WTC11 (cell line): ENCODE data around the gene FMN2. TPM values are rescaled to one million over a fixed set of nuclear protein-coding genes. Genes with fewer than 3 reads are reported as not detected.

ENCODE experiments used
- ATAC-seq: fragments of 200-7000 bp; cut with Tn5 transposase; 2 replicates; pipeline ENCODE4 v1.10.0; 2021; ENCODE audit warnings: mild to moderate bottlenecking, moderate library complexity
- CTCF ChIA-PET: fragments of 300-600 bp; sonication (Branson Sonifier 250); formaldehyde crosslinking; loops from one replicate; lab custom pipeline; 2021; ENCODE audit warnings: antibody characterized with exemption; lab: Charles Lee
- POLR2A ChIA-PET: fragments of 350-600 bp; sonication (Branson Sonifier 250); formaldehyde crosslinking; loops from one replicate; lab custom pipeline; 2021; ENCODE audit warnings: antibody characterized with exemption; lab: Charles Lee
- DNase-seq: peaks from one replicate; pipeline ENCODE4 v3.0.0; 2021; ENCODE audit warnings: low spot score
- H3K27ac Mint-ChIP-seq: 2 replicates; pipeline ENCODE4 v1.8.0; 2021; ENCODE audit warnings: mixed read lengths
- H3K27me3 Mint-ChIP-seq: 2 replicates; pipeline ENCODE4 v1.8.0; 2021; ENCODE audit warnings: low read depth, mild to moderate bottlenecking, moderate library complexity, mixed read lengths
- H3K36me3 Mint-ChIP-seq: 2 replicates; pipeline ENCODE4 v1.8.0; 2021; ENCODE audit warnings: mixed read lengths
- H3K4me1 Mint-ChIP-seq: 2 replicates; pipeline ENCODE4 v1.8.0; 2022; ENCODE audit warnings: mixed read lengths
- H3K4me3 Mint-ChIP-seq: 2 replicates; pipeline ENCODE4 v1.8.0; 2021; ENCODE audit warnings: mild to moderate bottlenecking, moderate library complexity, mixed read lengths
- H3K9me3 Mint-ChIP-seq: 2 replicates; pipeline ENCODE4 v1.8.0; 2021; ENCODE audit warnings: mixed read lengths
- AR ChIP-seq: fragments of 250-450 bp; sonication (Bioruptor Pico); IDR thresholded peaks from 2 replicates; pipeline ENCODE4 v1.9.0; 2021; ENCODE audit warnings: mild to moderate bottlenecking
- ATF1 ChIP-seq: sonication (generic); formaldehyde crosslinking; IDR thresholded peaks from 2 replicates; pipeline ENCODE4 v1.8.1; 2023; ENCODE audit warnings: mild to moderate bottlenecking, moderate library complexity, missing genetic modification reagents
- ATF2 ChIP-seq: sonication (generic); formaldehyde crosslinking; IDR thresholded peaks from 2 replicates; pipeline ENCODE4 v1.8.1; 2022; ENCODE audit warnings: low read depth, missing genetic modification reagents, borderline replicate concordance
- ATF3 ChIP-seq: sonication (generic); formaldehyde crosslinking; conservative IDR thresholded peaks from 2 replicates; pipeline ENCODE4 v1.8.1; 2022; ENCODE audit warnings: mild to moderate bottlenecking, missing genetic modification reagents
- CREB1 ChIP-seq: sonication (generic); formaldehyde crosslinking; IDR thresholded peaks from 2 replicates; pipeline ENCODE4 v1.8.0; 2023; ENCODE audit warnings: mild to moderate bottlenecking, missing genetic modification reagents
- CTCF ChIP-seq: fragments of 200-600 bp; IDR thresholded peaks from 2 replicates; pipeline ENCODE4 v1.8.0; 2022; ENCODE audit warnings: antibody characterized with exemption
- E2F4 ChIP-seq: sonication (generic); formaldehyde crosslinking; IDR thresholded peaks from 2 replicates; pipeline ENCODE4 v1.8.1; 2022; ENCODE audit warnings: low read depth, mild to moderate bottlenecking, moderate library complexity, missing genetic modification reagents, borderline replicate concordance
- ELF4 ChIP-seq: sonication (generic); formaldehyde crosslinking; IDR thresholded peaks from 2 replicates; pipeline ENCODE4 v1.8.1; 2022; ENCODE audit warnings: low read depth, mild to moderate bottlenecking, moderate library complexity, missing genetic modification reagents
- FOXJ3 ChIP-seq: sonication (generic); formaldehyde crosslinking; IDR thresholded peaks from 2 replicates; pipeline ENCODE4 v1.9.0; 2021; ENCODE audit warnings: missing genetic modification reagents, mild to moderate bottlenecking, borderline replicate concordance
- FOXK1 ChIP-seq: sonication (generic); formaldehyde crosslinking; IDR thresholded peaks from 2 replicates; pipeline ENCODE4 v1.8.0; 2022; ENCODE audit warnings: mild to moderate bottlenecking, moderate library complexity, missing genetic modification reagents
- HMGXB4 ChIP-seq: sonication (generic); formaldehyde crosslinking; IDR thresholded peaks from 2 replicates; pipeline ENCODE4 v1.8.1; 2023; ENCODE audit warnings: mild to moderate bottlenecking, moderate library complexity, missing genetic modification reagents
- IRF1 ChIP-seq: sonication (generic); formaldehyde crosslinking; IDR thresholded peaks from 2 replicates; pipeline ENCODE4 v1.8.0; 2023; ENCODE audit warnings: missing genetic modification reagents
- IRF2 ChIP-seq: sonication (generic); formaldehyde crosslinking; IDR thresholded peaks from 2 replicates; pipeline ENCODE4 v1.8.0; 2022; ENCODE audit warnings: low read depth, missing genetic modification reagents, borderline replicate concordance
- JAZF1 ChIP-seq: fragments of 250-450 bp; sonication (Bioruptor Pico); IDR thresholded peaks from 2 replicates; pipeline ENCODE4 v1.9.0; 2021; ENCODE audit warnings: moderate library complexity, mild to moderate bottlenecking, inconsistent platforms
- KAT7 ChIP-seq: sonication (generic); formaldehyde crosslinking; IDR thresholded peaks from 2 replicates; pipeline ENCODE4 v1.8.1; 2023; ENCODE audit warnings: missing genetic modification reagents, mild to moderate bottlenecking, borderline replicate concordance
- SMAD4 ChIP-seq: sonication (generic); formaldehyde crosslinking; IDR thresholded peaks from 2 replicates; pipeline ENCODE4 v1.8.0; 2022; ENCODE audit warnings: mild to moderate bottlenecking, missing genetic modification reagents
- ZNF121 ChIP-seq: sonication (generic); formaldehyde crosslinking; IDR thresholded peaks from 2 replicates; pipeline ENCODE4 v1.8.0; 2023; ENCODE audit warnings: missing genetic modification reagents
- ZNF423 ChIP-seq: fragments of 250-450 bp; sonication (Bioruptor Pico); IDR thresholded peaks from 2 replicates; pipeline ENCODE4 v2.1.2; 2022; ENCODE audit warnings: mild to moderate bottlenecking, moderate library complexity
- ZSCAN18 ChIP-seq: fragments of 250-450 bp; sonication (Bioruptor Pico); IDR thresholded peaks from 2 replicates; pipeline ENCODE4 v2.1.2; 2022; ENCODE audit warnings: mild to moderate bottlenecking, moderate library complexity
- total RNA-seq: library from RNA; stranded (reverse); gene quantifications from 3 replicates; pipeline ENCODE4 v1.2.3, GENCODE V29; 2021

The FMN2 gene
- total RNA-seq, 1 experiment from 2014 or later = 1.8 TPM

GRCh38 chr1:240500647-240501046 lies 409.0 kb downstream of the FMN2 start (continued):
- TF ChIP-seq HMGXB4 (CRISPR knock-in tag) (no peak), ZSCAN18 (CRISPR knock-in tag) (no peak), KAT7 (CRISPR knock-in tag) (no peak), ATF1 (CRISPR knock-in tag) (no peak), ATF3 (CRISPR knock-in tag) (no peak), FOXJ3 (CRISPR knock-in tag) (no peak)

GRCh38 chr1:240501115-240501514 lies 409.4 kb downstream of the FMN2 start:
- ChIA-PET POLR2A (no interaction called here), CTCF (no interaction called here)
- Mint-ChIP-seq H3K4me3 (no peak overlapping the region), H3K9me3 (peaks cover 3% of the 10 kb centered on the region; the same call in 1 of the 2 replicates), H3K4me1 (peaks cover 8% of the 10 kb centered on the region; the same call in 1 of the 2 replicates), H3K36me3 (no peaks in the 10 kb centered on the region), H3K27me3 (no peaks in the 10 kb centered on the region), H3K27ac (no peak overlapping the region)
- DNase-seq = no peak
- TF ChIP-seq IRF1 (CRISPR knock-in tag) (no peak), HMGXB4 (CRISPR knock-in tag) (no peak), IRF2 (CRISPR knock-in tag) (no peak), CTCF (no peak)
- ATAC-seq = no peak

GRCh38 chr1:240503036-240503435 lies 411.4 kb downstream of the FMN2 start:
- Mint-ChIP-seq H3K36me3 (no peaks in the 10 kb centered on the region), H3K9me3 (peaks cover 3% of the 10 kb centered on the region; the same call in 1 of the 2 replicates)
- CTCF ChIA-PET = interaction anchor here (0.8 kb wide), 1 partner anchor 10 kb away, joined by 4 read pairs; no protein-coding TSS in a partner anchor
- TF ChIP-seq ELF4 (CRISPR knock-in tag) = no peak
- no peak for TF ChIP-seq ATF2 (CRISPR knock-in tag)
- no peak for TF ChIP-seq E2F4 (CRISPR knock-in tag)
- no peak for TF ChIP-seq ZNF423 (CRISPR knock-in tag)
- no peak for TF ChIP-seq CREB1 (CRISPR knock-in tag)
- TF ChIP-seq FOXK1 (CRISPR knock-in tag) = no peak
- TF ChIP-seq SMAD4 = no peak
- TF ChIP-seq FOXJ3 (CRISPR knock-in tag) = no peak
- TF ChIP-seq JAZF1 (CRISPR knock-in tag) = no peak
- TF ChIP-seq AR (CRISPR knock-in tag) = no peak
- TF ChIP-seq ZNF121 (CRISPR knock-in tag) = no peak

More at GRCh38 chr1:240503036-240503435, 411.4 kb downstream of the FMN2 start:
- Mint-ChIP-seq H3K27me3 (no peaks in the 10 kb centered on the region; the same call in 1 of the 2 replicates), H3K4me1 (peaks cover 8% of the 10 kb centered on the region; the same call in 1 of the 2 replicates), H3K4me3 (no peak overlapping the region), H3K27ac (no peak overlapping the region)
- DNase-seq = no peak
- no peak for ATAC-seq
- POLR2A ChIA-PET = no interaction called here
